ENCODE results near the gene SMARCD2.

Gene SMARCD2

GRCh38 chr17:63832014-63832413 is 10.5 kb downstream of the SMARCD2 start:
- DNase-seq (ENCODE audit: low read depth): no peak

- DNase-seq (ENCODE audit: low read depth): no peak
Measured at GRCh38 chr17:63831505-63831904, 11.0 kb downstream of the SMARCD2 start.

- DNase-seq (ENCODE audit: low read depth): no peak
Measured at GRCh38 chr17:63830904-63831491, 11.5 kb downstream of the SMARCD2 start.

GRCh38 chr17:63830278-63830677 is 12.2 kb downstream of the SMARCD2 start:
- no peak for DNase-seq (ENCODE audit: low read depth)

GRCh38 chr17:63828936-63829335 is 13.5 kb downstream of the SMARCD2 start:
- DNase-seq (ENCODE audit: low read depth): no peak

- no peak for DNase-seq (ENCODE audit: low read depth)
Measured at GRCh38 chr17:63827801-63828221, 14.7 kb downstream of the SMARCD2 start.

- DNase-seq (ENCODE audit: low read depth): peak; percentile 94
Measured at GRCh38 chr17:63827002-63827800, 15.3 kb downstream of the SMARCD2 start, which contains the start of the genes FTSJ3 and PSMC5. TSS of gene FTSJ3 (minus strand) at chr17:63827663. CDS start at chr17:63826902, 761 bp downstream. TSS of gene PSMC5 (plus strand) at chr17:63827431. CDS start at chr17:63827491, 60 bp downstream.

GRCh38 chr17:63826468-63827001 is 15.9 kb downstream of the SMARCD2 start:
- no peak for DNase-seq (ENCODE audit: low read depth)

GRCh38 chr17:63824362-63824761 is 18.1 kb downstream of the SMARCD2 start:
- no peak for DNase-seq (ENCODE audit: low read depth)

- DNase-seq (ENCODE audit: low read depth): no peak
Measured at GRCh38 chr17:63823659-63824331, 18.7 kb downstream of the SMARCD2 start.

- DNase-seq (ENCODE audit: low read depth): no peak
Measured at GRCh38 chr17:63822537-63822936, 19.9 kb downstream of the SMARCD2 start.

- DNase-seq (ENCODE audit: low read depth): no peak
Measured at GRCh38 chr17:63821804-63822203, 20.7 kb downstream of the SMARCD2 start.

- DNase-seq (ENCODE audit: low read depth): no peak
Measured at GRCh38 chr17:63820963-63821561, 21.4 kb downstream of the SMARCD2 start.

GRCh38 chr17:63819585-63820537 is 22.6 kb downstream of the SMARCD2 start:
- DNase-seq (ENCODE audit: low read depth): no peak

- no peak for DNase-seq (ENCODE audit: low read depth)
Measured at GRCh38 chr17:63819131-63819530, 23.4 kb downstream of the SMARCD2 start.

GRCh38 chr17:63817736-63818385 is 24.6 kb downstream of the SMARCD2 start:
- no peak for DNase-seq (ENCODE audit: low read depth)

- DNase-seq (ENCODE audit: low read depth): no peak
Measured at GRCh38 chr17:63816669-63817068, 25.8 kb downstream of the SMARCD2 start.

GRCh38 chr17:63816123-63816522 is 26.4 kb downstream of the SMARCD2 start:
- no peak for DNase-seq (ENCODE audit: low read depth)

GRCh38 chr17:63809970-63810369 is 32.5 kb downstream of the SMARCD2 start:
- no peak for DNase-seq (ENCODE audit: low read depth)

GRCh38 chr17:63805591-63805990 is 36.9 kb downstream of the SMARCD2 start:
- no peak for DNase-seq (ENCODE audit: low read depth)

Measured in T-helper 22 cell (primary cell).